GM21737 (cell line): ENCODE measurements around the gene NOPCHAP1.
"Not testable (repeated sequence)": the region's sequence is repeated elsewhere in the genome, so short reads cannot be mapped to it uniquely, and the experiment has no call there.

Source experiments
- ATAC-seq: cut with Tn5 transposase; IDR thresholded peaks from one replicate; pipeline ENCODE4 v1.9.1; 2021; ENCODE audit warnings: mild to moderate bottlenecking, moderate library complexity; ENCODE audit not compliant: unreplicated experiment

The NOPCHAP1 gene

GRCh38 chr12:104964167-104964855, 21.8 kb upstream of the NOPCHAP1 start:
- no peak for ATAC-seq

GRCh38 chr12:104964856-104965205, 21.3 kb upstream of the NOPCHAP1 start:
- no peak for ATAC-seq

GRCh38 chr12:104966677-104967076, 19.4 kb upstream of the NOPCHAP1 start:
- peak; percentile 59 for ATAC-seq

- ATAC-seq: no peak
Measured at GRCh38 chr12:104969343-104969742, 16.8 kb upstream of the NOPCHAP1 start.

- ATAC-seq: no peak
Measured at GRCh38 chr12:104971306-104971705, 14.8 kb upstream of the NOPCHAP1 start.

- no peak for ATAC-seq
Measured at GRCh38 chr12:104973250-104973649, 12.9 kb upstream of the NOPCHAP1 start.

GRCh38 chr12:104974626-104975290, 11.4 kb upstream of the NOPCHAP1 start:
- ATAC-seq: peak; percentile 96

GRCh38 chr12:104975587-104976343, 10.4 kb upstream of the NOPCHAP1 start:
- no peak for ATAC-seq

GRCh38 chr12:104976703-104977102, 9.4 kb upstream of the NOPCHAP1 start:
- no peak for ATAC-seq

- not testable (repeated sequence) for ATAC-seq
Measured at GRCh38 chr12:104977688-104978087, 8.4 kb upstream of the NOPCHAP1 start.

GRCh38 chr12:104985206-104985605, 910 bp upstream of the NOPCHAP1 start:
- ATAC-seq: no peak

GRCh38 chr12:104990950-104991349, 4.8 kb downstream of the NOPCHAP1 start:
- no peak for ATAC-seq

GRCh38 chr12:104991565-104992128, 5.5 kb downstream of the NOPCHAP1 start:
- no peak for ATAC-seq

GRCh38 chr12:104994336-104994735, 8.2 kb downstream of the NOPCHAP1 start:
- no peak for ATAC-seq

- ATAC-seq: no peak
Measured at GRCh38 chr12:104997541-104997940, 11.4 kb downstream of the NOPCHAP1 start.

- no peak for ATAC-seq
Measured at GRCh38 chr12:104998423-104999346, 12.6 kb downstream of the NOPCHAP1 start.

GRCh38 chr12:104999347-104999685, 13.2 kb downstream of the NOPCHAP1 start:
- ATAC-seq: no peak

GRCh38 chr12:105001476-105001875, 15.4 kb downstream of the NOPCHAP1 start:
- no peak for ATAC-seq

- no peak for ATAC-seq
Measured at GRCh38 chr12:105013892-105014291, 27.8 kb downstream of the NOPCHAP1 start.

GRCh38 chr12:105014603-105015002, 28.5 kb downstream of the NOPCHAP1 start:
- no peak for ATAC-seq

GRCh38 chr12:105015543-105015942, 29.4 kb downstream of the NOPCHAP1 start:
- ATAC-seq: no peak
